HCT116 (cell line): ENCODE results near the gene CRYBA4. TPM values are rescaled to one million over a fixed set of nuclear protein-coding genes. Genes with fewer than 3 reads are reported as not detected.

Source experiments
- ATAC-seq: fragments of 200-7000 bp; cut with Tn5 transposase; 2 replicates; pipeline ENCODE4 v1.9.1; 2020; ENCODE audit warnings: mild to moderate bottlenecking, moderate library complexity
- BruUV-seq: library from RNA; stranded (reverse); fragments of 400-500 nt; replicated peaks from 2 replicates; lab custom pipeline; 2021; lab: Mats Ljungman, UMichigan
- CTCF ChIA-PET: fragments of 300-600 bp; sonication (Branson Sonifier 250); formaldehyde crosslinking; loops from one replicate; lab custom pipeline; 2021; ENCODE audit warnings: antibody characterized with exemption; lab: Charles Lee
- POLR2A ChIA-PET: fragments of 300-600, 350-600 bp; sonication (Branson Sonifier 250); formaldehyde crosslinking; loops from one replicate; lab custom pipeline; 2021; ENCODE audit warnings: antibody characterized with exemption; lab: Charles Lee
- RAD21 ChIA-PET, 2 experiments: fragments of 300-600 bp; sonication (Branson Sonifier 250); formaldehyde crosslinking; loops; one replicate each; lab custom pipeline; 2023; ENCODE audit warnings: low total read pairs in 2 of 2; ENCODE audit not compliant: uncharacterized antibody in 2 of 2, unreplicated experiment in 2 of 2, low non-redundant PET in 1 of 2; lab: Charles Lee
- DNase-seq: peaks from one replicate; pipeline ENCODE4 v3.0.0-alpha.2; 2010; ENCODE audit warnings: low read depth, low spot score
- H2AFZ ChIP-seq: fragments of 200-600 bp; shearing (Covaris generic), sonication (generic); 2 replicates; pipeline ENCODE4 v1.6.1; 2017; ENCODE audit warnings: low read depth, mixed run types, mixed read lengths, antibody characterized with exemption, low read length; ENCODE audit not compliant: poor library complexity, severe bottlenecking
- H3K27ac ChIP-seq: 2 replicates; pipeline ENCODE4 v1.5.1; 2012; ENCODE audit warnings: low read depth, low read length
- H3K27me3 ChIP-seq: fragments of 200-600 bp; sonication (generic); 2 replicates; pipeline ENCODE4 v1.6.1; 2016; ENCODE audit warnings: mixed run types, low read length, mixed read lengths; ENCODE audit not compliant: insufficient read depth
- H3K36me3 ChIP-seq, 2 experiments: fragments of 200-500 bp in 1 of 2; fragments of 200-600 bp in 1 of 2; sonication (Bioruptor generic) in 1 of 2; sonication (generic) in 1 of 2; 2 replicates each; pipeline versions ENCODE4 v1.5.1 to v1.6.1; 2014 to 2016; ENCODE audit warnings: low read length in 2 of 2, inconsistent platforms in 1 of 2, mixed read lengths in 1 of 2, mixed run types in 1 of 2; ENCODE audit not compliant: insufficient read depth in 2 of 2, control insufficient read depth in 1 of 2
- H3K4me1 ChIP-seq, 2 experiments: fragments of 200-600 bp in 1 of 2; sonication (generic) in 1 of 2; 2 replicates each; pipeline versions ENCODE4 v1.5.1 to v1.6.1; 2012 to 2017; ENCODE audit warnings: low read length in 2 of 2, inconsistent platforms in 1 of 2, mild to moderate bottlenecking in 1 of 2, mixed read lengths in 1 of 2, mixed run types in 1 of 2, moderate library complexity in 1 of 2; ENCODE audit not compliant: insufficient read depth in 2 of 2, control insufficient read depth in 1 of 2
- H3K4me2 ChIP-seq: fragments of 200-600 bp; sonication (generic); 2 replicates; pipeline ENCODE4 v1.6.1; 2017; ENCODE audit warnings: mixed run types, low read length, mixed read lengths
- H3K4me3 ChIP-seq, 2 experiments: fragments of 200-600 bp in 1 of 2; sonication (generic) in 1 of 2; replicated peaks in 1 of 2; 2 replicates each; pipeline ENCODE4 v1.5.1; 2011 to 2016; ENCODE audit warnings: low read length in 2 of 2, control low read depth in 1 of 2, low read depth in 1 of 2, mild to moderate bottlenecking in 1 of 2, mixed read lengths in 1 of 2, mixed run types in 1 of 2
- H3K79me2 ChIP-seq: fragments of 200-600 bp; sonication (generic); 2 replicates; pipeline ENCODE4 v1.6.1; 2017; ENCODE audit warnings: mild to moderate bottlenecking, mixed run types, low read length, moderate library complexity, mixed read lengths; ENCODE audit not compliant: insufficient read depth
- H3K9ac ChIP-seq: fragments of 200-600 bp; sonication (generic); 2 replicates; pipeline ENCODE4 v1.6.1; 2016; ENCODE audit warnings: low read length, mixed read lengths
- H3K9me2 ChIP-seq: fragments of 200-600 bp; sonication (generic), shearing (Covaris generic); 2 replicates; pipeline ENCODE4 v1.6.1; 2017; ENCODE audit warnings: mixed run types, mild to moderate bottlenecking, moderate library complexity; ENCODE audit not compliant: insufficient read depth
- H3K9me3 ChIP-seq, 2 experiments: fragments of 200-500 bp in 1 of 2; fragments of 200-600 bp in 1 of 2; sonication (Bioruptor generic) in 1 of 2; sonication (generic) in 1 of 2; 2 replicates each; pipeline ENCODE4 v1.6.1; 2014 to 2017; ENCODE audit warnings: low read length in 2 of 2, mixed read lengths in 2 of 2, inconsistent platforms in 1 of 2, low read depth in 1 of 2, mild to moderate bottlenecking in 1 of 2, mixed run types in 1 of 2, moderate library complexity in 1 of 2; ENCODE audit not compliant: control insufficient read depth in 1 of 2, insufficient read depth in 1 of 2
- H4K20me1 ChIP-seq: fragments of 200-600 bp; sonication (generic), shearing (Covaris generic); 2 replicates; pipeline ENCODE4 v1.6.1; 2017; ENCODE audit warnings: mixed run types, mild to moderate bottlenecking, moderate library complexity; ENCODE audit not compliant: insufficient read depth
- EGR1 ChIP-seq: IDR thresholded peaks from 2 replicates; pipeline ENCODE4 v1.6.1; 2012; ENCODE audit warnings: low read depth
- ELF1 ChIP-seq: IDR thresholded peaks from 2 replicates; pipeline ENCODE4 v1.6.1; 2012; ENCODE audit warnings: low read depth, borderline replicate concordance
- POLR2A ChIP-seq: IDR thresholded peaks from 2 replicates; pipeline ENCODE4 v1.7.0; 2011; ENCODE audit warnings: borderline replicate concordance; ENCODE audit not compliant: insufficient read depth, insufficient read length; ENCODE audit errors: extremely low read depth
- RAD21 ChIP-seq: IDR thresholded peaks from 2 replicates; pipeline ENCODE4 v1.6.1; 2012; ENCODE audit warnings: low read depth, mild to moderate bottlenecking
- SP1 ChIP-seq: IDR thresholded peaks from 2 replicates; pipeline ENCODE4 v1.6.1; 2012; ENCODE audit warnings: low read depth
- TCF7L2 ChIP-seq: IDR thresholded peaks from 2 replicates; pipeline ENCODE4 v1.7.0; 2011; ENCODE audit warnings: borderline replicate concordance, inconsistent platforms; ENCODE audit not compliant: insufficient read depth, insufficient read length; ENCODE audit errors: extremely low read depth
- ZFX ChIP-seq: fragments of 450-650 bp; IDR thresholded peaks from 2 replicates; pipeline ENCODE4 v1.6.1; 2017
- ZNF274 ChIP-seq: fragments of 200-500 bp; sonication (Bioruptor generic); IDR thresholded peaks from 2 replicates; pipeline ENCODE4 v1.6.1; 2014; ENCODE audit warnings: mild to moderate bottlenecking, low read depth, low read length, inconsistent platforms
- intact Hi-C: fragments of 100-400 bp; cut with micrococcal nuclease; formaldehyde crosslinking; loops from 2 replicates; pipeline ENCODE4 v1.10.0; 2022
- total RNA-seq: library from RNA; stranded (reverse); gene quantifications from one replicate; pipeline ENCODE4 v1.2.1, GENCODE V29; 2021; ENCODE audit not compliant: unreplicated experiment
- TF ChIP-seq, protein P1 (sequence below): IDR thresholded peaks from 2 replicates; pipeline ENCODE4 v1.6.1; 2012; ENCODE audit warnings: low read depth
- TF ChIP-seq, protein P2 (sequence below): IDR thresholded peaks from 2 replicates; pipeline ENCODE4 v1.6.1; 2012

The CRYBA4 gene
- total RNA-seq, 1 experiment from 2014 or later, result not detected

DNA sequence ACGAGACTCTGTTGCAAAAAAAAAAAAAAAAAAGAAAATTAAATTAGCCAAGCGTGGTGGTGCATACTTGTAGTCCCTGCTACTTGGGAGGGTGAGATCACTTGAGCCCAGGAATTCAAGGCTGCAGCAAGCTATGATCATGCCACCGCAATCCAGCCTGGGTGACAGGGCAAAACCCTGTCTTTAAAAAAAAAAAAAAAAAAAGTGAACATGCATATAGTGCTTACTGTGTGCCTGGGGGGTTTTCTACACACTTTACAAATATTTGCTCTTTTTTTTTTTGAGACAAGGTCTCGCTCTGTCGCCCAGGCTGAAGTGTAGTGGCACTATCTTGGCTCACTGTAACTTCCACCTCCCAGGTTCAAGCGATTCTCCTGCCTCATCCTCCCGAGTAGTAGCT lies 44.7 kb upstream of the CRYBA4 start (continued):
- TF ChIP-seq, protein P1, sequence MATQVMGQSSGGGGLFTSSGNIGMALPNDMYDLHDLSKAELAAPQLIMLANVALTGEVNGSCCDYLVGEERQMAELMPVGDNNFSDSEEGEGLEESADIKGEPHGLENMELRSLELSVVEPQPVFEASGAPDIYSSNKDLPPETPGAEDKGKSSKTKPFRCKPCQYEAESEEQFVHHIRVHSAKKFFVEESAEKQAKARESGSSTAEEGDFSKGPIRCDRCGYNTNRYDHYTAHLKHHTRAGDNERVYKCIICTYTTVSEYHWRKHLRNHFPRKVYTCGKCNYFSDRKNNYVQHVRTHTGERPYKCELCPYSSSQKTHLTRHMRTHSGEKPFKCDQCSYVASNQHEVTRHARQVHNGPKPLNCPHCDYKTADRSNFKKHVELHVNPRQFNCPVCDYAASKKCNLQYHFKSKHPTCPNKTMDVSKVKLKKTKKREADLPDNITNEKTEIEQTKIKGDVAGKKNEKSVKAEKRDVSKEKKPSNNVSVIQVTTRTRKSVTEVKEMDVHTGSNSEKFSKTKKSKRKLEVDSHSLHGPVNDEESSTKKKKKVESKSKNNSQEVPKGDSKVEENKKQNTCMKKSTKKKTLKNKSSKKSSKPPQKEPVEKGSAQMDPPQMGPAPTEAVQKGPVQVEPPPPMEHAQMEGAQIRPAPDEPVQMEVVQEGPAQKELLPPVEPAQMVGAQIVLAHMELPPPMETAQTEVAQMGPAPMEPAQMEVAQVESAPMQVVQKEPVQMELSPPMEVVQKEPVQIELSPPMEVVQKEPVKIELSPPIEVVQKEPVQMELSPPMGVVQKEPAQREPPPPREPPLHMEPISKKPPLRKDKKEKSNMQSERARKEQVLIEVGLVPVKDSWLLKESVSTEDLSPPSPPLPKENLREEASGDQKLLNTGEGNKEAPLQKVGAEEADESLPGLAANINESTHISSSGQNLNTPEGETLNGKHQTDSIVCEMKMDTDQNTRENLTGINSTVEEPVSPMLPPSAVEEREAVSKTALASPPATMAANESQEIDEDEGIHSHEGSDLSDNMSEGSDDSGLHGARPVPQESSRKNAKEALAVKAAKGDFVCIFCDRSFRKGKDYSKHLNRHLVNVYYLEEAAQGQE, result no peak
- TF ChIP-seq ZFX (no peak), ELF1 (no peak), RAD21 (no peak), ZNF274 (no peak), EGR1 (no peak), POLR2A (no peak), TCF7L2 (no peak)
- TF ChIP-seq, protein P2, sequence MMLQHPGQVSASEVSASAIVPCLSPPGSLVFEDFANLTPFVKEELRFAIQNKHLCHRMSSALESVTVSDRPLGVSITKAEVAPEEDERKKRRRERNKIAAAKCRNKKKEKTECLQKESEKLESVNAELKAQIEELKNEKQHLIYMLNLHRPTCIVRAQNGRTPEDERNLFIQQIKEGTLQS, result no peak

DNA sequence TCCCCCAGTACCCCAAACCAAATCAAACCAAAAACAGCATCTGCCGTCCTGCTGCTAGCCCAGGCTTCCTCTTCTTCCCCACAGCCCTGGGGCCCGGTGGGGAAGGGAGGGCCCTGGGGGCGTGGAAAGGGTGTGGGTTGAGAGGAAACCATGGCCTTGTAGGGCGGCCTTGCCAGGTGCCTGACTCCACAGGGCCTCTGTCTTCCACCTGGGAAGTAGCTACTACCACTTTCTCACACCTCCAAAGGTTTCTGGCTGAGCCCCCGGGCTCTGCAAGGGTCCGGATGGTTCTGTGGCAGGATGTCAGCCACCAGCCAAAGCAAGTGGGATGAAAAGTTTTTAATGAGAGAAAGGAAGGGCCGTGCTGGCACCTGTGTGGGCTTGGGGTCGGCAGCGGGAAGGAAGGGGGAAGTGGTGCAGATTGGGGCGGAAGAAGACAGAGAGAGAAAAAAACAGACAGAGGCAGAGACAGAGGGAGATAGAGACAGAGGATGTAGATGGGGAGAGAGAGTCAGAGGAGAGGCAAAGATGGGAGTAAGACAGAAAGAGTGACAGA lies 42.4 kb upstream of the CRYBA4 start:
- no peak overlapping the region for H3K4me3 ChIP-seq
- no peak overlapping the region for H3K4me2 ChIP-seq
- ChIA-PET RAD21 (no interaction called here), POLR2A (no interaction called here), CTCF (no interaction called here)
- no peak overlapping the region for H2AFZ ChIP-seq
- H4K20me1 ChIP-seq, result no peaks in the 10 kb centered on the region
- H3K79me2 ChIP-seq, result 0 out of 2 replicates have a peak, but pooled peaks cover 2% of the 10 kb centered on the region
- no peak overlapping the region for H3K27ac ChIP-seq
- BruUV-seq, result no TSS peak
- no peaks in the 10 kb centered on the region for H3K9me2 ChIP-seq
- no peak overlapping the region for H3K9ac ChIP-seq
- H3K9me3 ChIP-seq, result no peaks in the 10 kb centered on the region
- no peak for DNase-seq
- TF ChIP-seq SP1, result no peak
- ATAC-seq, result no peak
- H3K4me1 ChIP-seq, result no peaks in the 10 kb centered on the region
- intact Hi-C loops, result no loop called here
- no peaks in the 10 kb centered on the region for H3K36me3 ChIP-seq
- no peaks in the 10 kb centered on the region for H3K27me3 ChIP-seq
